Gastrocnemius medialis (tissue), 4 donors: ENCODE measurements around the gene MAD1L1. TPM values are rescaled to one million over a fixed set of nuclear protein-coding genes. Genes with fewer than 3 reads are reported as not detected.
A peak's percentile ranks its signal among the peaks of the same experiment; 100 is the strongest.

ENCODE experiments used
- ATAC-seq, 2 donors: fragments of 150-250 bp; one replicate each; pipeline ENCODE4 v1.9.1; 2016
- DNase-seq, 2 donors: peaks; one replicate each; pipeline ENCODE4 v3.0.0-alpha.2; 2019
- H3K27ac ChIP-seq, 4 donors: fragments of 200-600 bp; sonication (generic); 1 replicate in 1 of 4; 2 replicates in 3 of 4; pipeline ENCODE4 v1.5.1; 2016 to 2018; ENCODE audit warnings: mild to moderate bottlenecking in 2 of 4, moderate library complexity in 1 of 4
- H3K27me3 ChIP-seq, 3 donors: fragments of 200-600 bp; sonication (generic) in 2 of 3; 1 replicate in 1 of 3; 2 replicates in 2 of 3; pipeline versions ENCODE4 v1.5.1 to v1.6.0; 2016 to 2019; ENCODE audit warnings: mild to moderate bottlenecking in 1 of 3, moderate library complexity in 1 of 3
- H3K36me3 ChIP-seq, 2 donors: fragments of 200-600 bp; sonication (generic) in 1 of 2; one replicate each; pipeline ENCODE4 v1.5.1; 2017 to 2018
- H3K4me1 ChIP-seq, 2 donors: fragments of 200-600 bp; sonication (generic) in 1 of 2; one replicate each; pipeline ENCODE4 v1.5.1; 2016 to 2017; ENCODE audit warnings: mild to moderate bottlenecking in 2 of 2
- H3K4me3 ChIP-seq, 4 donors: fragments of 200-600 bp; sonication (generic) in 3 of 4; 1 replicate in 1 of 4; 2 replicates in 3 of 4; pipeline ENCODE4 v1.5.1; 2016 to 2019; ENCODE audit warnings: mild to moderate bottlenecking in 2 of 4
- H3K9me3 ChIP-seq, 3 donors: fragments of 200-600 bp; sonication (generic) in 2 of 3; 1 replicate in 1 of 3; 2 replicates in 2 of 3; pipeline ENCODE4 v1.5.1; 2016 to 2019
- POLR2A ChIP-seq, 2 donors: fragments of 450-650 bp; IDR thresholded peaks; one replicate each; pipeline ENCODE4 v1.6.1; 2017; ENCODE audit warnings: antibody characterized with exemption in 2 of 2, mild to moderate bottlenecking in 2 of 2, moderate library complexity in 2 of 2
- in situ Hi-C, 4 donors: fragments of 200-750 bp; cut with MboI; loops; one replicate each; pipeline versions ENCODE4 v1.15.0 to v1.8.0; 2017; ENCODE audit warnings: low sequenced_read_pairs in 4 of 4
- intact Hi-C: fragments of 100-400 bp; cut with DNase I; formaldehyde crosslinking; loops from one replicate; pipeline ENCODE4 v1.15.1; 2023; ENCODE audit warnings: low total_unique reads
- total RNA-seq, 4 donors: library from RNA; depleted of rRNA; stranded (reverse); fragments of >200 nt; gene quantifications; one replicate each; pipeline versions ENCODE4 v1.1.0 to v1.2.3, GENCODE V29; 2016
- TF ChIP-seq, protein P1 (sequence below), 5 experiments: fragments of 450-650 bp in 3 of 5; fragments of 200-600 bp in 2 of 5; sonication (generic) in 2 of 5; IDR thresholded peaks in 4 of 5; conservative IDR thresholded peaks in 1 of 5; 1 replicate in 4 of 5; 2 replicates in 1 of 5; pipeline ENCODE4 v1.5.1; 2016 to 2019; ENCODE audit warnings: antibody characterized with exemption in 5 of 5, mild to moderate bottlenecking in 3 of 5, moderate library complexity in 3 of 5

The MAD1L1 gene
- total RNA-seq, 4 donors from 2014 or later: 19.7 to 32.4 (median 22.7) TPM

DNA sequence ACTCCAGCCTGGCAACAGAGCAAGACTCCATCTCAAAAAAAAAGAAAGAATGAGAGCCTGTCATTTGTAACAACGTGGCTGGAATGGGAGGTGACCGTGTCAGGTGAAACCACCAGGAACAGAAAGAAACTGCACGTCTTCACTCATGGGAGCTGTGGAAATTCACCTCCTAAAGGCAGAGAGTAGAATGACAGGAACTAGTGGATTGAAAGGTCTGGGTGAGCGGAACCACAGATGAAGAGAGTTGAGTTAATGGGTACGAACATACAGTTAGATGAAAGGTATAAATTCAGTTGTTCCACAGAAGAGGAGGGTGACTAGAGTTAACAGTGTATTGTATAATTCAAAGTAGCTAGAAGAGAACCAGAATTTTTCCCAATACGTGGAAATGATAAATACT, 78.6 kb downstream of the MAD1L1 start:
- H3K36me3 ChIP-seq: no peaks in the 10 kb centered on the region
- H3K4me3 ChIP-seq: no peak overlapping the region
- no peaks in the 10 kb centered on the region for H3K9me3 ChIP-seq
- no peak overlapping the region for H3K27ac ChIP-seq
- DNase-seq (no peak), ATAC-seq (no peak)
- TF ChIP-seq, protein P1, sequence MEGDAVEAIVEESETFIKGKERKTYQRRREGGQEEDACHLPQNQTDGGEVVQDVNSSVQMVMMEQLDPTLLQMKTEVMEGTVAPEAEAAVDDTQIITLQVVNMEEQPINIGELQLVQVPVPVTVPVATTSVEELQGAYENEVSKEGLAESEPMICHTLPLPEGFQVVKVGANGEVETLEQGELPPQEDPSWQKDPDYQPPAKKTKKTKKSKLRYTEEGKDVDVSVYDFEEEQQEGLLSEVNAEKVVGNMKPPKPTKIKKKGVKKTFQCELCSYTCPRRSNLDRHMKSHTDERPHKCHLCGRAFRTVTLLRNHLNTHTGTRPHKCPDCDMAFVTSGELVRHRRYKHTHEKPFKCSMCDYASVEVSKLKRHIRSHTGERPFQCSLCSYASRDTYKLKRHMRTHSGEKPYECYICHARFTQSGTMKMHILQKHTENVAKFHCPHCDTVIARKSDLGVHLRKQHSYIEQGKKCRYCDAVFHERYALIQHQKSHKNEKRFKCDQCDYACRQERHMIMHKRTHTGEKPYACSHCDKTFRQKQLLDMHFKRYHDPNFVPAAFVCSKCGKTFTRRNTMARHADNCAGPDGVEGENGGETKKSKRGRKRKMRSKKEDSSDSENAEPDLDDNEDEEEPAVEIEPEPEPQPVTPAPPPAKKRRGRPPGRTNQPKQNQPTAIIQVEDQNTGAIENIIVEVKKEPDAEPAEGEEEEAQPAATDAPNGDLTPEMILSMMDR (IDR thresholded peaks at IDR 0.05 in 4 of 5, conservative IDR thresholded peaks at IDR 0.05 in 1 of 5): no peak
- TF ChIP-seq POLR2A (IDR thresholded peaks at IDR 0.05): no peak
- H3K27me3 ChIP-seq: no peaks in the 10 kb centered on the region
- in situ Hi-C loops: no loop called here
- H3K4me1 ChIP-seq: peaks cover 34 to 55% of the 10 kb centered on the region in 2 donors
- intact Hi-C loops: loop anchor here (10.0 kb wide), 1 partner anchor 49 kb away; no protein-coding TSS in a partner anchor

GRCh38 chr7:2152646-2153045, 80.1 kb downstream of the MAD1L1 start:
- DNase-seq: no peak
- H3K9me3 ChIP-seq: no peaks in the 10 kb centered on the region
- in situ Hi-C loops: no loop called here
- no peaks in the 10 kb centered on the region for H3K27me3 ChIP-seq
- no peaks in the 10 kb centered on the region for H3K36me3 ChIP-seq
- no peak for TF ChIP-seq POLR2A (IDR thresholded peaks at IDR 0.05)
- TF ChIP-seq, protein P1 (IDR thresholded peaks at IDR 0.05 in 4 of 5, conservative IDR thresholded peaks at IDR 0.05 in 1 of 5): no peak
- H3K4me3 ChIP-seq: no peak overlapping the region
- H3K27ac ChIP-seq: no peak overlapping the region
- peaks cover 24 to 47% of the 10 kb centered on the region in 2 donors for H3K4me1 ChIP-seq
- intact Hi-C loops: loop anchor here (10.0 kb wide), 1 partner anchor 48 kb away; no protein-coding TSS in a partner anchor
- ATAC-seq: no peak

GRCh38 chr7:2151801-2152612, 80.7 kb downstream of the MAD1L1 start:
- Histone ChIP-seq H3K27ac (no peak overlapping the region), H3K27me3 (no peaks in the 10 kb centered on the region), H3K4me1 (peaks cover 18 to 41% of the 10 kb centered on the region in 2 donors), H3K36me3 (no peaks in the 10 kb centered on the region), H3K4me3 (no peak overlapping the region), H3K9me3 (no peaks in the 10 kb centered on the region)
- no peak for TF ChIP-seq POLR2A (IDR thresholded peaks at IDR 0.05)
- TF ChIP-seq, protein P1 (IDR thresholded peaks at IDR 0.05 in 4 of 5, conservative IDR thresholded peaks at IDR 0.05 in 1 of 5): no peak
- intact Hi-C loops: loop anchor here (10.0 kb wide), 1 partner anchor 47 kb away; no protein-coding TSS in a partner anchor
- DNase-seq (no peak), ATAC-seq (no peak)
- in situ Hi-C loops: no loop called here

GRCh38 chr7:2151237-2151636, 81.5 kb downstream of the MAD1L1 start:
- DNase-seq: no peak
- intact Hi-C loops: loop anchor here (10.0 kb wide), 1 partner anchor 46 kb away; no protein-coding TSS in a partner anchor
- in situ Hi-C loops: no loop called here

More at GRCh38 chr7:2151237-2151636, 81.5 kb downstream of the MAD1L1 start:
- Histone ChIP-seq H3K4me1 (peaks cover 11 to 34% of the 10 kb centered on the region in 2 donors), H3K27ac (no peak overlapping the region), H3K36me3 (no peaks in the 10 kb centered on the region), H3K27me3 (no peaks in the 10 kb centered on the region), H3K9me3 (no peaks in the 10 kb centered on the region), H3K4me3 (no peak overlapping the region)
- no peak for TF ChIP-seq POLR2A (IDR thresholded peaks at IDR 0.05)
- TF ChIP-seq, protein P1 (IDR thresholded peaks at IDR 0.05 in 4 of 5, conservative IDR thresholded peaks at IDR 0.05 in 1 of 5): no peak
- peak in 1 of 2 donors; percentile 31 for ATAC-seq
